ENCODE measurements around the gene CNFN.
"Not testable (repeated sequence)": the region's sequence is repeated elsewhere in the genome, so short reads cannot be mapped to it uniquely, and the experiment has no call there.

Gene CNFN

GRCh38 chr19:42348211-42348610, 41.9 kb downstream of the CNFN start:
- no peak for DNase-seq

GRCh38 chr19:42345191-42345812, 44.8 kb downstream of the CNFN start:
- DNase-seq, result no peak

DNA sequence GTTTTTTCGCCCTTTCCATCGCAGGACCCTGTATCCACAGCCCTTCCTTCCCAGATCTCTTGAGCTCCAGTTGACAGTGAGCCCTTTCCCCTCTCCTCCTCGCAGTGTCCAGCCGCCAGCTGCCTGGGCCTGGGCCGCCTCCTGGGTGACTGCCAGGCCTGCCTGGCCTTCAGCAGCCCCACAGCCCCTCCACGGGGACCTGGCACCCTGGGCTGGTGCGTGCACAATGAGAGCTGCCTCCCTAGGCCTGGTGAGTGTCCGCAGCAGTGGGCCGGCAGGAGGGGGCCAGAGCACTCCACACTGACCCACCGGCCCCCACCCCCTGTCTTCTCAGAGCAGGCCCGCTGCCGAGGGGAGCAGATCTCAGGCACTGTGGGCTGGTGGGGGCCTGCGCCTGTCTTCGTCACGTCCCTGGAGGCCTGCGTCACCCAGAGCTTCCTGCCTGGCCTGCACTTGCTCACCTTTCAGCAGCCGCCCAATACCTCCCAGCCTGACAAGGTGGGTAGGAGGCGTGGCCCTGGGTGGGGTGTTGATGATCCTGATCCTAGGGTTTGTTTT, 45.7 kb downstream of the CNFN start:
- DNase-seq, result no peak

- no peak for DNase-seq
Measured at GRCh38 chr19:42343344-42344110, 46.6 kb downstream of the CNFN start.

DNA sequence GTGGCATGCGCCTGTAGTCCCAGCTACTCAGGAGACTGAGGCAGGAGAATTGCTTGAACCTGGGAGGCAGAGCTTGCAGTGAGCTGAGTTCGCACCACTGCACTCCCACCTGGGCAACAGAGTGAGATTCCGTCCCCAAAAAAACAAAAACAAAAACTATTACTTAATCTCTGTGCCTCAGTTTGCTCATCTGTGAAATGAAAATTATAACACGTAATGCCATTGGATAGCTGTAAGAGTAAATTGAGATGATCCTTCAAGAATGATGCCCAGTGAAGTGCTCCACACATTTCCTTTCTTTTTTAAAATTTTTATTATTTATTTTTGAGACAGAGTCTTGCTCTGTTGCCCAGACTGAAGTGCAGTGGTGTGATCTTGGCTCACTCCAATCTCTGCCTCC, 50.2 kb downstream of the CNFN start:
- not testable (repeated sequence) for DNase-seq

DNA sequence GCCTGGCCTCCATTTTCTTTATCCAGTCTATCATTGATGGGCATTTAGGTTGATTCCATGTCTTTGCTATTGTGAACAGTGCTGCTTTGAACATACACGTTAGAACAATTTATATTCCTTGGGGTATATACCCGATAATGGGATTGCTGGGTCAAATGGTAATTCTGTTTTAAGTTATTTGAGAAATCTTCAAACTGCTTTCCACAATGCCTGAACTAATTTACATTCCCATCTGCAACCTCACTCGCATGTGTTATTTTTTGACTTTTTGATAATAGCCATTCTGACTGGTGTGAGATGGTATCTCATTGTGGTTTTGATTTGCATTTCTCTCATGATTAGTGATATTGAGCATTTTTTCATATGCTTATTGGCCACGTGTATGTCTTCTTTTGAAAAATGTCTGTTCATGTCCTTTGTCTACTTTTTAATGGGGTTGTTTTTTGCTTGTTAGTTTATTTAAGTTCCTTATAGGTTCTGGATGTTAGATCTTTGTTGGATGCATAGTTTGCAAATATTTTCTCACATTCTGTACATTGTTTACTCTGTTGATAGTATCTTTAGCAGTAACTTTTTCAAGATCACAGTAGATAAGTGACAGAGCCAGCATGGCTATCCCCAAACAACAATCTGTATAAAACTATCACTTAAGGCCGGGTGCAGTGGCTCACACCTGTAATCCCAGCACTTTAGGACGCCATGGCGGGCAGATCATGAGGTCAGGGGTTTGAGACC, 50.8 kb downstream of the CNFN start:
- not testable (repeated sequence) for DNase-seq

Data from activated gamma-delta T cell treated with Interleukin-2 at 50 U/mL for 16 hours (primary cell).